GM13977 (cell line): ENCODE data around the gene NAPA.

Experiments
- DNase-seq: peaks from one replicate; pipeline ENCODE4 v3.0.0; 2012; ENCODE audit warnings: low spot score
- CTCF ChIP-seq: IDR thresholded peaks from 2 replicates; pipeline ENCODE4 v1.5.1; 2012; ENCODE audit warnings: mild to moderate bottlenecking, control low read depth; ENCODE audit not compliant: insufficient read depth; ENCODE audit errors: extremely low read depth, missing control alignments
- in situ Hi-C: fragments of 300-500 bp; cut with MboI; formaldehyde crosslinking; loops from one replicate; pipeline ENCODE4 v1.12.0; 2022; ENCODE audit warnings: low sequenced_read_pairs, low pct_unique_long_range_greater_than_20kb, mixed read lengths, inconsistent platforms; ENCODE audit not compliant: unreplicated experiment

NAPA gene

GRCh38 chr19:47475465-47475864 lies 39.4 kb downstream of the NAPA start:
- no peak for TF ChIP-seq CTCF
- no peak for DNase-seq
- in situ Hi-C loops = no loop called here

GRCh38 chr19:47473336-47473735 lies 41.5 kb downstream of the NAPA start:
- in situ Hi-C loops = no loop called here
- TF ChIP-seq CTCF = no peak
- no peak for DNase-seq

GRCh38 chr19:47471733-47472457 lies 43.0 kb downstream of the NAPA start, which contains the start of gene SLC8A2:
Gene SLC8A2, minus strand, starts transcription at chr19:47471893. Its CDS starts 5,490 bp downstream, at chr19:47466403.
- TF ChIP-seq CTCF = no peak
- in situ Hi-C loops = no loop called here
- DNase-seq = peak; percentile 86

- in situ Hi-C loops = no loop called here
- no peak for TF ChIP-seq CTCF
- no peak for DNase-seq
These were observed 43.5 kb downstream of the NAPA start for GRCh38 chr19:47471381-47471732.

- no peak for TF ChIP-seq CTCF
- no peak for DNase-seq
- in situ Hi-C loops = no loop called here
These were observed 44.2 kb downstream of the NAPA start for GRCh38 chr19:47470447-47471195.

GRCh38 chr19:47469719-47470118 lies 45.1 kb downstream of the NAPA start:
- DNase-seq = no peak
- in situ Hi-C loops = no loop called here
- TF ChIP-seq CTCF = no peak
